PC-3 (cell line): ENCODE measurements around the gene LIMS2.

ENCODE experiments used
- CTCF ChIP-seq: fragments of 300-600 bp; sonication (generic); conservative IDR thresholded peaks from 2 replicates; pipeline ENCODE4 v1.5.1; 2017; ENCODE audit warnings: antibody characterized with exemption, low read depth, mild to moderate bottlenecking, low read length
- EZH2 ChIP-seq: fragments of 300-600 bp; sonication (generic); IDR thresholded peaks from one replicate; pipeline ENCODE4 v1.6.1; 2017; ENCODE audit warnings: antibody characterized with exemption, mild to moderate bottlenecking, low read length; ENCODE audit not compliant: unreplicated experiment
- EZH2phosphoT487 ChIP-seq: fragments of 300-600 bp; sonication (generic); IDR thresholded peaks from 2 replicates; pipeline ENCODE4 v1.6.1; 2018; ENCODE audit warnings: mild to moderate bottlenecking, antibody characterized with exemption, low read length, borderline replicate concordance

- TF ChIP-seq CTCF (no peak), EZH2 (no peak), EZH2phosphoT487 (no peak)
Observed at GRCh38 chr2:127664065-127664894, 11.1 kb downstream of the LIMS2 start.
